ENCODE measurements around the gene TMEM51. TPM values are rescaled to one million over a fixed set of nuclear protein-coding genes. Genes with fewer than 3 reads are reported as not detected.

TMEM51 gene
- total RNA-seq, 1 donor from 2014 or later: 6.9 TPM

DNA sequence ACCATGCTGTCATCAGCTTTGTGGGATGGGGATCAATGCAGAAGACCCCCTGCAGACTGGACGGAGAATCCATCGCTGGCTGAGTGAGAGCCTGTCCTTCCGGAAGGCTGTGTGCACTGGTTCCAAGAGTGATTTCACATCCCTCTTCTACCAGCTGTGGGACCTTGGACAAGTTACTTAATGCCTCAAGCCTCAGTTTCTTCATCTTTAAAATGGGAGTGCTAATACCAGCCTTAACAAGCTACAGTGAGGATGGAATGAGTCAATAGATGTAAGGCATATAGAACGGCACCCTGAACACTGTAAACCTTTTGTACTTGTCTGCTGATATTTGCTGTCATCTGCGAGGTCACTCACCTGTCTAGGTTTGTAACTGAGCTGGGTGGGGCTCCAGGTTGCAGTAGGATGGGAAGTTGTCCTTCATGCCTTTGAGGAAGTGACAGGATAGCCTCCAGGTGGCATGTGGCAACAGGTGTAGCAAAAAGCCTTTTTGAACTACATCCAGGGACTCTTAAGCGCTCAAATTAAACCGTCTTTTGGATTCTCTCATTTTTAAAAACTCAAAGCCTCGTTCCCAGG is 27.5 kb downstream of the TMEM51 start:
- H3K9me3 Mint-ChIP-seq (ENCODE audit: unreplicated experiment): no peaks in the 10 kb centered on the region

DNA sequence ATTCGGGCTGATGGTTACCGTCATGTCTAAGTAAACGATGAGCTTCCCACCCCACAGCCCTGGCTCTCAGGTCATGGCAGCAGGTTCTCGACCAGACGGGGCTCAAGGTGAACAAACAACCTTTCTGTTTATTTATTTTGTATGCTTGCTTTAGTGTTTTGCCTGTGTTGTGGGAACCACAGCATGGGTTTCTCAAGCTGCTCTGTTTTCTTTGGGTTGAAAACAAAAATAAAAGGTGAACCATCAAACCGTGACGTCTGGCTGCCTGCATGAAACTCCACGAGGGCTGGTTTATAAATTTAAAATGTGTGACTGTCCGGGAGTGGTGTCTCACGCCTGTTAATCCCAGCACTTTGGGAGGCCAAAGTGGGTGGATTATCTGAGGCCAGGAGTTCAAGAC is 28.0 kb downstream of the TMEM51 start:
- Histone ChIP-seq H3K27me3 (ENCODE audit: insufficient read depth, low read length) (no peaks in the 10 kb centered on the region), H3K27ac (ENCODE audit: low read depth, low read length) (no peak overlapping the region), H3K36me3 (ENCODE audit: insufficient read depth, low read length) (no peaks in the 10 kb centered on the region), H3K9me3 (ENCODE audit: insufficient read depth, low read depth, low read length) (no peaks in the 10 kb centered on the region), H3K4me2 (ENCODE audit: low read length) (no peak overlapping the region), H3K9ac (ENCODE audit: low read length) (no peak overlapping the region), H4K20me1 (ENCODE audit: insufficient read depth, low read length) (peaks cover 5% of the 10 kb centered on the region), H2AFZ (ENCODE audit: low read depth, low read length) (no peak overlapping the region), H3K4me3 (ENCODE audit: insufficient read depth, low read depth, low read length) (no peak overlapping the region), H3K79me2 (ENCODE audit: insufficient read depth, low read length) (no peaks in the 10 kb centered on the region), H3K4me1 (ENCODE audit: insufficient read depth, low read length) (peaks cover 27% of the 10 kb centered on the region)
- DNase-seq (ENCODE audit: low read depth) (no peak), FAIRE-seq (no peak)
- Mint-ChIP-seq H3K4me1 (ENCODE audit: low read depth, unreplicated experiment) (peaks cover 26% of the 10 kb centered on the region), H3K4me3 (ENCODE audit: unreplicated experiment) (no peak overlapping the region), H3K36me3 (ENCODE audit: low read depth, unreplicated experiment) (no peaks in the 10 kb centered on the region), H3K27ac (ENCODE audit: unreplicated experiment) (peak overlapping the region; percentile 53), H3K9me3 (ENCODE audit: unreplicated experiment) (no peaks in the 10 kb centered on the region), H3K27me3 (ENCODE audit: low read depth, unreplicated experiment) (no peaks in the 10 kb centered on the region)
- TF ChIP-seq, protein P1, sequence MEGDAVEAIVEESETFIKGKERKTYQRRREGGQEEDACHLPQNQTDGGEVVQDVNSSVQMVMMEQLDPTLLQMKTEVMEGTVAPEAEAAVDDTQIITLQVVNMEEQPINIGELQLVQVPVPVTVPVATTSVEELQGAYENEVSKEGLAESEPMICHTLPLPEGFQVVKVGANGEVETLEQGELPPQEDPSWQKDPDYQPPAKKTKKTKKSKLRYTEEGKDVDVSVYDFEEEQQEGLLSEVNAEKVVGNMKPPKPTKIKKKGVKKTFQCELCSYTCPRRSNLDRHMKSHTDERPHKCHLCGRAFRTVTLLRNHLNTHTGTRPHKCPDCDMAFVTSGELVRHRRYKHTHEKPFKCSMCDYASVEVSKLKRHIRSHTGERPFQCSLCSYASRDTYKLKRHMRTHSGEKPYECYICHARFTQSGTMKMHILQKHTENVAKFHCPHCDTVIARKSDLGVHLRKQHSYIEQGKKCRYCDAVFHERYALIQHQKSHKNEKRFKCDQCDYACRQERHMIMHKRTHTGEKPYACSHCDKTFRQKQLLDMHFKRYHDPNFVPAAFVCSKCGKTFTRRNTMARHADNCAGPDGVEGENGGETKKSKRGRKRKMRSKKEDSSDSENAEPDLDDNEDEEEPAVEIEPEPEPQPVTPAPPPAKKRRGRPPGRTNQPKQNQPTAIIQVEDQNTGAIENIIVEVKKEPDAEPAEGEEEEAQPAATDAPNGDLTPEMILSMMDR (IDR thresholded peaks at IDR 0.05; ENCODE audit: insufficient read depth, low read depth, low read length): no peak
- TF ChIP-seq EZH2 (IDR thresholded peaks at IDR 0.05; ENCODE audit: insufficient read depth, low read length): no peak

More for the DNA sequence above, 27.5 kb downstream of the TMEM51 start:
- H3K27me3 Mint-ChIP-seq (ENCODE audit: low read depth, unreplicated experiment): no peaks in the 10 kb centered on the region
- Histone ChIP-seq H3K27ac (ENCODE audit: low read depth, low read length) (no peak overlapping the region), H3K27me3 (ENCODE audit: insufficient read depth, low read length) (no peaks in the 10 kb centered on the region), H4K20me1 (ENCODE audit: insufficient read depth, low read length) (peaks cover 5% of the 10 kb centered on the region), H3K4me3 (ENCODE audit: insufficient read depth, low read depth, low read length) (no peak overlapping the region), H3K4me1 (ENCODE audit: insufficient read depth, low read length) (peaks cover 27% of the 10 kb centered on the region), H3K79me2 (ENCODE audit: insufficient read depth, low read length) (no peaks in the 10 kb centered on the region), H3K36me3 (ENCODE audit: insufficient read depth, low read length) (no peaks in the 10 kb centered on the region), H3K4me2 (ENCODE audit: low read length) (no peak overlapping the region), H3K9me3 (ENCODE audit: insufficient read depth, low read depth, low read length) (no peaks in the 10 kb centered on the region), H2AFZ (ENCODE audit: low read depth, low read length) (no peak overlapping the region), H3K9ac (ENCODE audit: low read length) (no peak overlapping the region)
- peak overlapping the region; percentile 53 for H3K27ac Mint-ChIP-seq (ENCODE audit: unreplicated experiment)
- FAIRE-seq (no peak), DNase-seq (ENCODE audit: low read depth) (no peak)
- H3K36me3 Mint-ChIP-seq (ENCODE audit: low read depth, unreplicated experiment): no peaks in the 10 kb centered on the region
- TF ChIP-seq EZH2 (IDR thresholded peaks at IDR 0.05; ENCODE audit: insufficient read depth, low read length): no peak
- TF ChIP-seq, protein P1 (IDR thresholded peaks at IDR 0.05; ENCODE audit: insufficient read depth, low read depth, low read length): no peak
- H3K4me3 Mint-ChIP-seq (ENCODE audit: unreplicated experiment): no peak overlapping the region
- H3K4me1 Mint-ChIP-seq (ENCODE audit: low read depth, unreplicated experiment): peaks cover 22% of the 10 kb centered on the region

DNA sequence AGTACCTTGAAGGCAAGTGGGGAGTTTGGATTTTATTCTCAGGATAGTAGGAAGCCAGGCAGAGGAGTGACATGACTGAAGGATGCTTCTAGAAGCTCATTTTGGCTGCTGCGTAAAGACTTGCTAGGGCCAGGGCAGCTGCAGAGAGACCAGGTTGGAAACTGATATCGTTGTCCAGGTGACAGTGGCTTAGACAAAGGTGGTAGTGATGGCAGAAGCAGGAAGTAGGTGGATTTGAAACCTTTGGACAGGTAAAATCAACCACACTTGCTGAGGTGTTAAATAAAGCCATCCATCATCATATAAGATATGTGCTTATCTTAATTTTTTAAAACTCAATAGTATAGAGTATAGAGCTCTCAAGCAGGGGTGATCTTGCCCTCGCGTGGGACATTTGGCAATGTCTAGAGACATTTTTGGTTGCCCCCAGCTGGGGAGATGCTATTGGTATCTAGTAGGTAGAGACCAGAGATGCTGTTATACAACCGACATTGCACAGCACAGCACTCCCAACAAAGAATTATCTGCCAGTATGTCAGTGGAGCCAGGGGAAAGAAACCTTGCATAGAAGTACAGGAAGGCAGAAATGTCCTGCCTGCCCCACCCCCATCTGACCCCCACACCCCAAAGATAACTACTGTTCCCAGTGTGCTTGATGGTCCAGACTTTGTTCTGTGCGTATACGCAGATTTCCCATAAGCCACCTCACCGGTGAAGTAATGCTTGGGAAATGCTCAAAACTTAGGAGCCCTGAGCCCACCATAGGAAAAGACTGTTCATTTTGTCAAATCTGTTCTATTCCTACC is 31.1 kb downstream of the TMEM51 start:
- H3K9me3 ChIP-seq (ENCODE audit: insufficient read depth, low read depth, low read length): no peaks in the 10 kb centered on the region
- no peaks in the 10 kb centered on the region for H3K79me2 ChIP-seq (ENCODE audit: insufficient read depth, low read length)
- H3K4me3 ChIP-seq (ENCODE audit: insufficient read depth, low read depth, low read length): no peak overlapping the region
- H2AFZ ChIP-seq (ENCODE audit: low read depth, low read length): no peak overlapping the region
- no peaks in the 10 kb centered on the region for H3K27me3 ChIP-seq (ENCODE audit: insufficient read depth, low read length)
- Mint-ChIP-seq H3K36me3 (ENCODE audit: low read depth, unreplicated experiment) (no peaks in the 10 kb centered on the region), H3K9me3 (ENCODE audit: unreplicated experiment) (no peaks in the 10 kb centered on the region), H3K27me3 (ENCODE audit: low read depth, unreplicated experiment) (no peaks in the 10 kb centered on the region), H3K4me1 (ENCODE audit: low read depth, unreplicated experiment) (peaks cover 30% of the 10 kb centered on the region), H3K27ac (ENCODE audit: unreplicated experiment) (no peak overlapping the region), H3K4me3 (ENCODE audit: unreplicated experiment) (no peak overlapping the region)
- TF ChIP-seq, protein P1 (IDR thresholded peaks at IDR 0.05; ENCODE audit: insufficient read depth, low read depth, low read length): no peak
- TF ChIP-seq EZH2 (IDR thresholded peaks at IDR 0.05; ENCODE audit: insufficient read depth, low read length): no peak
- H4K20me1 ChIP-seq (ENCODE audit: insufficient read depth, low read length): peaks cover 5% of the 10 kb centered on the region
- H3K4me1 ChIP-seq (ENCODE audit: insufficient read depth, low read length): peaks cover 12% of the 10 kb centered on the region
- H3K27ac ChIP-seq (ENCODE audit: low read depth, low read length): no peak overlapping the region
- H3K9ac ChIP-seq (ENCODE audit: low read length): no peak overlapping the region
- H3K4me2 ChIP-seq (ENCODE audit: low read length): no peak overlapping the region
- H3K36me3 ChIP-seq (ENCODE audit: insufficient read depth, low read length): no peaks in the 10 kb centered on the region
- DNase-seq (ENCODE audit: low read depth): no peak
- FAIRE-seq: no peak

All from astrocyte (in vitro differentiated cells and primary cell).